ENCODE data around the gene CYSRT1. TPM values are rescaled to one million over a fixed set of nuclear protein-coding genes. Genes with fewer than 3 reads are reported as not detected.
A peak's percentile ranks its signal among the peaks of the same experiment; 100 is the strongest.

CYSRT1 gene
- polyA plus RNA-seq, 1 donor: 2.4 TPM

DNA sequence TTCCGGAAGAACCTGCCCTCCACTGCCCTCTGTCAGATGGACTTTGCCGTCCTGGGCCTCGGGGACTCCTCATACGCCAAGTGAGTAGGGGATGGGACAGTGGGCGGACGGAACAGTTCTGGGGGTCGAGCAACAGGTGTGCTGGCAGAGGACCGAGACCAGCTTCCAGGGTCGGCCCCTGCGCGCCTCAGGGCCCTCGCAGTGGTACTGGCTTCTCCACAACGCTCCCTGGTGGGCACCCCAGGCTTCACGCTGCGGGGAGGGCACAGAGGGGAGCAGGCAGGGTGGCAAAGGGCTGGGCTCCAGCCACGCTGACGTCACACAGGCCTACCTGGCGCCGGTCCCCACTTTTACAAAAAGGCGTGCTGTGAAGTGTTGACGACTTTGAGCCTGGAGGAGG is 12.5 kb upstream of the CYSRT1 start:
- DNase-seq (ENCODE audit: low read depth): no peak

DNA sequence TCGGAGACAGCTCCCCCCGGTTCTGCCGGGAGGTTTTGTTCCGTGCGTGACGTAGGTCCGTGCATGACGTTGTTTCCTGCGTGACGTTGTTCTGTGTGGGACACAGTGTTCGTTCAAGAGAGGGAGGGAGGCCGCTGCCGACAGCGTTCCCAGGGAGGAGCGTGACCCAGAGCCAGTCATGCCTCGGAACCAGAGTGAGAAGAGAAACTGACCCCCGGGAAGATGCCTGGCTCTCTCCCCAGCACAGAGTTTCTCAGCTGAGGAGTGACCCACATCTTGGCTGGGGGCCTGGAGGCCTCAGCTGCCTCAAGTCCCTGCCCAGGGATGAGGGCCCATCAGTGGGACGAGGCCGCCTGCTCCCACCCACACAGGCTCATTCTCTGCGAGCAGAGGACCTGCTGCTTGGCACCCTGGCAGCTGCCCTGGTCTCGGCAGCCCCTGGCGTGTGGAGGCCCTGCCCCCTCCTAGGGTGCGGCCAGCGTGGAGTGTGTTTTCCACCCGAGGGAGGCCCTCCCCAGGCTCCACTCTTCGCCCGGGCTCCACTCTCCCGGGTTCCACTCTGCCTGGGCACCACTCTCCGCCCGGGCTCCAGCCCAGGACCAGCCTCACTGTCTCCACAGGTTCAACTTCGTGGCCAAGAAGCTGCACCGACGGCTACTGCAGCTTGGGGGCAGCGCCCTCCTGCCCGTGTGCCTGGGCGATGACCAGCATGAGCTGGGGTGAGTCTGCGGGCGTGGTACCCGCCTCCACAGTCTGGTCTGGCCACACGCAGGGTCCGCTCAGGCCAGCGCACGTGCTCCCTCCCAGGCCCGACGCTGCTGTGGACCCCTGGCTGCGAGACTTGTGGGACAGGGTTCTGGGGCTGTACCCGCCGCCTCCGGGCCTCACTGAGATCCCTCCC is 11.6 kb upstream of the CYSRT1 start:
- DNase-seq (ENCODE audit: low read depth): no peak

DNA sequence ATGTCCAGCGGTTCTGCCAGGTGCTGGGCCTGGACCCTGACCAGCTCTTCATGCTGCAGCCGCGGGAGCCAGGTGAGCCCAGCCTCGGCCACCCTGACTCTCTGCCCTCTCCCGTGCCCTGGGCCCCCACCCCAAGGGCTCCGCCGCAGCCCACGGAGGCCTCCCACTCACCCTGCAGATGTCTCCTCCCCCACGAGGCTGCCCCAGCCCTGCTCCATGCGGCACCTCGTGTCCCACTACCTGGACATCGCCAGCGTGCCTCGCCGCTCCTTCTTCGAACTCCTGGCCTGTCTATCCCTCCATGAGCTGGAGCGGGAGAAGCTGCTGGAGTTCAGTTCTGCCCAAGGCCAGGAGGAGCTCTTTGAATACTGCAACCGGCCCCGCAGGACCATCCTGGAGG is 10.4 kb upstream of the CYSRT1 start:
- no peak for DNase-seq (ENCODE audit: low read depth)

DNA sequence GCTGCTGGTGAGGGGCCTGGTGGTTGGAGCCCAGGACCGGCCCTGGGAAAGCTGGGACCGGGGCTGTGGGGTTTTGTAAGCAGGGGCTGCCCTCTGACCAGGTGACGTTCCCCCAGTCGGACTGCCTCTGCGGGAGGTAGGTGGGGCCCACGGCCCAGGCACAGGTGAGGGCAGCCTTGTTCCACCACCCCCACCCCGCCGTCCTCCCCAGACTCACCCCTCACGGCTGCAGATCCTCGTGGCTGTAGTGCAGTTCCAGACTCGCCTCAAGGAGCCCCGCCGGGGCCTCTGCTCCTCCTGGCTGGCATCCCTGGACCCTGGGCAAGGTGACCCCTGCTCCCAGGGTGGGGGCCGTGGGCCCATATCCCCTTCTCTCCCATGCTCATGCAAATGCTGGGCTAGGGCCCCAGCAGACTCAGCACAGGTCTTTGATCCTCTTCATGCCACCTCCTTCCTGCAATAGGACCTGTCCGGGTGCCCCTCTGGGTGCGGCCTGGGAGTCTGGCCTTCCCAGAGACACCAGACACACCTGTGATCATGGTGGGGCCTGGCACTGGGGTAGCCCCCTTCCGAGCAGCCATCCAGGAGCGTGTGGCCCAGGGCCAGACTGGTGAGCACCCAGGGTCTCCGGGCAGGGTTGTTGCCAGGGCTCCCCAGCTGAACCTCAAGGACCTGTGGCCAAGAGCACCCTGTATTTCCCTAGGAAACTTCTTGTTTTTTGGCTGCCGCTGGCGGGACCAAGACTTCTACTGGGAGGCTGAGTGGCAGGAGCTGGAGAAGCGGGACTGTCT is 9.6 kb upstream of the CYSRT1 start:
- no peak for DNase-seq (ENCODE audit: low read depth)

DNA sequence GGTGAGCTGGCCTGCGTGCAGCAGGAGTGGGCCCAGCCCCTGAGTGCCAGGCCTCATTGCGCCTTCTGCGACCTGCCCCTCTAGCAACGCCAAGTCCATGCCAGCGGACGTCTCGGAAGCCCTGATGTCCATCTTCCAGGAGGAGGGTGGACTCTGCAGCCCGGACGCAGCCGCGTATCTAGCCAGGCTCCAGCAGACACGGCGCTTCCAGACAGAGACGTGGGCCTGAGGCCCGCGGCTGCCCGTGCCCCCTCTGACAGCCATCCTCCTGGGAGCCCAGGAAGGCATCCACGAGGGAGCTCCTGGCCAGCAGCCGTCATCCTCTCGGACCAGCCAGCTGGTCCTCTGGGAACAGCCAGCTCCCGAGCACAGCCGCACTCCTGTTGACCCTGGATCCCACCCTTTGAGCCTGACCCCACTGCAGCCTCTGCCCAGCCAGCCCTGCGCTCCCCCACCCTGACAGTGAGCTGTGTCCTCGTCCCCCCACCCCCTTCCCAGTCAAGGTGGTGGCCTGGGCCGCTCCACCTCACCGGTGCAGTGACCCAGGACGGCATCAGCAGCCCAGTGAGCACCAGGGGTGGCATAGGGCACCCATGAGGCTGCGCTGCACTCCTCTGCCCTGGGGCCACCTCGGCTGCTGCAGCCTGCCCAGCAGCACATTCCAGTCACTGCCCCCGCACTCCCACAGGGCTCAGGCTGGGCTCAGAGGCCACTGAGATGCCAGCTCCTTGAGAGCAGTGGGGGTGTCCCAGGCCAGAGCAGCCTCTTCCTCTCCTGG is 8.6 kb upstream of the CYSRT1 start:
- no peak for DNase-seq (ENCODE audit: low read depth)

DNA sequence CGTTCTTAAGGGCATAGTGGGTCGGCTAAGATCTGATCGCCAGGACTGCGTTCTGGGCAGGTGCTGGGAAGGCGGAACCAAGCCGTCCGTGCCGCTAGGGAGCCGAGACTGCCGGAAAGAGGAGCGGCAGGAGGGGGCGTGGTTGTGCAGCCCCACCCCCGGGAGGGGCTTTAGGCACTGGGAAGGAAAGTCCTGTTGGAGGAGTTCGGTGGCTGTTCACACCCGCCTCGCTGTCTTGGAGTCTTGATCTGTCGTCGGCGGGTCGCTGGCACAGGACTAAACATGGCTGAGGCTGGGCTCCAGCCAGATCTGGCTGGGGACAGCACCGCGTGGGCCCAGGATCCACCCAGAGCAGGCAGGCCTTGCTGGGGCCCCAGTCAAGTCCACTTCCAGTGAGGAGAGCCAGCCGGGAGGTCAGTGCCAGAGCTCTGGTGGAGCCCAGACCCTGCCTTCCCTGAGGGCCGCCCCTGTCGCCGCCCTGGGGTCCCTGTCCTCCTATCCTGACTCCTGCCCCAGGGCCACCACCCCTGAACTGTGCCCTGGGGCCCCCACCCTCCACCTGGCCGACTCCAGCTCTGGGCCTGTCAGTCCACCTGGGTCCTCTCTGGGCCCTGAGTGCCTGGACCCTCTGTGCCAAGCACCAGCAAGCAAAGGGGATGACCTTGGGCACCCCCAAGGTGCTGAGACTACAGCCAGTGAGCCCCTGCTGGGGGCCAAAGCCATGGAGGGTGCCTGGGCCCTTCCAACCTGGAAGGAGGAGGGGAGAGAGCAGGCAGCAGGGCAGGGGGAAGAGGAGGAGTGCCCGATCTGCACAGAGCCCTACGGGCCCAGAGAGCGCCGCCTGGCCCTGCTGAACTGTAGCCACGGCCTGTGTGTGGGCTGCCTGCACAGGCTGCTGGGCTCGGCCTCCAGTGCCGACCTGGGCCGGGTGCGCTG is 7.4 kb upstream of the CYSRT1 start:
- DNase-seq (ENCODE audit: low read depth): no peak

DNA sequence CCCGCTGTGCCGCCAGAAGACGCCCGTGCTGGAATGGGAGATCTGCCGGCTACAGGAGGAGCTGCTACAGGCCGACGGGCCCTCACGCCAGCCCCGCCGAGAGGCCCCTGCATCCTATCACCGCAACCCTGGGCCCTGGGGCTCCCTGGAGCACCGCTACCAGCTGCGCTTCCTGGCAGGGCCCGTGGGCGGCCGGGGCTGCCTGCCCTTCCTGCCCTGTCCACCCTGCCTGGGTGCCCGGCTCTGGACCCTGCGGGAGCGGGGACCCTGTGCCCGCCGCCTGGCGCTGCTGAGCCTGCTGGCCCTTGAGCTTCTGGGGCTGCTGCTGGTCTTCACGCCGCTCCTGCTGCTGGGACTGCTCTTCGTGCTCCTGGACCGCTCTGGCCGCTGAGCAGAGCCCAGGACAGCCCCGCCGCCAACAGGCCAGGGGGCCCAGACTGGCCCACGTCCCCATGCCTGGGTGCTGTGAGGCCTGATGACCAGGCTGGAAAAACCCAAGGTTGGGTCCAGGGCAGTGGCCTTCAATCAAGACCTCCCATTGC is 6.7 kb upstream of the CYSRT1 start:
- DNase-seq (ENCODE audit: low read depth): no peak

DNA sequence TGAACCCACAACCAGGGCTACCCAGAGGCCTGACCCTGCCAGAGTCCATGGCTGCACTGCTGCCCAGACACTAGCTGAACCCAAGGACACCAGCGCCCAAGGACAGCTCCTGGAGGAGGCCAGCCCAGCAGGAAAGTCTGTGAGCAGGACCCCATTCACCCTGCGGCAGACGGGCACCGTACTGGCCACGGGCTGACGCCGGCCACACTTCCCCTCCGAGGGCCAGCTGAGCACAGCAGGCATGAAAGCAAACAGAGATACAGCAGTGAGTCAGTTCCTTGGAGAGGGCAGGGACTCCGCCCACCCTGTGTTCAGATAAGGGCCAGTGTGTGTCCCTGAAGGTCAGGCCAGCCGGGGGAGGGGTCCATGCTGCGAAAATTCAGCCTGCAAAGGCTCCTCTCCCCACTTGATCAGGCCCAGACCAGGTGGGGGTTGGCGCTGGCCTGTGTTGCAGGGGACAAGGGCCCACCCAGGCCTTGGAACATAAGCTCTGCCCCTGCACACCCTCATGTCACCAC is 6.2 kb upstream of the CYSRT1 start:
- DNase-seq (ENCODE audit: low read depth): no peak

DNA sequence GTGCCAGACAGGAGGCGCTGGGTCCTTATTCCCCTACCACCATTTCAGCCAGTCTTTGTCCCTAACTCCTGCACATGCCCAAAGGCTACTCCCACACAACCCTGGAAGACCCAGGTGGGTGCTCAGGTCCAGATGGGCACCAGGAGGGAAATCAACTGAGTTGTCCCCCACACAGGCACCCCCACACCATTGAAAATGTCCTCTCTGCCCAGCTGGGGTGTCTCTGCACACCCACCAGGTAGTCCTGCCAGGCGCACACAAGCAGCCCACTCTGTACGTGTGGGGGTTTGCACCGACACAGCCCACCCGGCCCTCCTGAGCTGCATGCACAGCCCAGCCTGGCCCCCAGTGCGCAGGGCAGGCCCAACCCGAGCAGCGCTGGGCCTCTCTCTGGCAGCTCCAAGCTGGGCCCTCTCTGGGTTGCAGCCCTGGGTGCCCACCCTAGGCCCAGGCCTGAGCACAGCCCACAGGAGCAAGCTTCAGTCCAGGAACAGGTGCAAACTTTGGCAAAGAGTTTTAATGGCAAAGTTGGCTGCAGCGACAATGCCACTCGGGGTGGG is 5.1 kb upstream of the CYSRT1 start:
- no peak for DNase-seq (ENCODE audit: low read depth)

DNA sequence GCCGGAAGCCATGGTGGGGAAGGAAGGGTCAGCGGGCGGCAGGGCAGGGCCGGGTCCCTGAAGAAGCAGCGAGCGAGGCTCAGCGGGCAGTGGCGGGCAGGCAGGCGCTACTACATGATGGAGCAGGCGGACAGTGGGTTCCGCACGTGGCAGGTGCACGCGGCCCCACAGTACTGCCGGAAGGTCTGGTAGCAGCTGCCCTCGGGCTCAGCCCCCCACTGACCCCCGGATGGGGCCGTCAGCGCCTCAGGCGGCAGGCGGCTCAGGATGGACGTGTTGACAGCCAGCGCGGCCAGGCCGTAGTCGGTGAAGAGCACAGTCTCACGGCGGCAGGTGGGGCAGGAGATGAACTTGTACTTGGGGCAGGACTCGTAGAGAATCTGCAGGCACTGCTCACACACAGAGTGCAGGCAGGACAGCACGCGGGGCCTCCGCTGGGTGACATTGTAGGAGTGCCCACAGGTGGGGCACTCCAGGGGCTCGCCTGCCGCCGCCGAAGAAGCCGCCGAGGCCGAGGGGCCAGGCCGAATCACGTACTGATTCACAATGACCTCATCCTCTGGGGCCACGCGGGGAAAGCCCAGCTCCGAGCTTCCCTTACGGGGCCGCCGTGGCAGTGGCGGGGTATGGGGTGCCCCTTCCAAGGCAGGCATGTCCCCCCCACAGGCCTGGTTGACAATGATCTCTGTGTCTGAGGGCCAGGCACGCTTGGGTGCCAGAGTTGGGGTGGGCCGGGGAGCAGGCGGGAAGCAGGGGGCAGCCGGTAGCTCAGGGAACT is 4.5 kb upstream of the CYSRT1 start:
- DNase-seq (ENCODE audit: low read depth): no peak

DNA sequence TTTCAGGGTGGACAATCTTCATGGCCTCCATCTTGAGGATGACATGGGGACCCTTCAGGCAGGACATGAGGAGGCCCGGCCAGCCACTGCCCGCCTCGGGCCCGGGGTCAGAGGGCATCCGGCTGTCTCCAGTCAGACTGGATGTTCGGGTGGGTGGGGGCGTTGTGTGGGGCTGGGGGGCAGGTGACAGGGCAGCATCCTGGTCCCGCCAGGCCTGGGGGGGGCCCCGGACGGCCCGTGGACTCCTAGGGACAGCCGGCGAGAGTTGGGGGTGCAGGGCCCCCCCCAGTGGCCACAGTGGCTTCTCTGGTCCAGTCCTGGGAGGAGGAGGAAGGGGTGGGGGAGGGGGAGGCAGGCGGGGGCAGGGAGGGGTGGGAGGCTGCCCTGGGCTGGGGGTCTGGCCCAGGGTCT is 3.9 kb upstream of the CYSRT1 start:
- no peak for DNase-seq (ENCODE audit: low read depth)

DNA sequence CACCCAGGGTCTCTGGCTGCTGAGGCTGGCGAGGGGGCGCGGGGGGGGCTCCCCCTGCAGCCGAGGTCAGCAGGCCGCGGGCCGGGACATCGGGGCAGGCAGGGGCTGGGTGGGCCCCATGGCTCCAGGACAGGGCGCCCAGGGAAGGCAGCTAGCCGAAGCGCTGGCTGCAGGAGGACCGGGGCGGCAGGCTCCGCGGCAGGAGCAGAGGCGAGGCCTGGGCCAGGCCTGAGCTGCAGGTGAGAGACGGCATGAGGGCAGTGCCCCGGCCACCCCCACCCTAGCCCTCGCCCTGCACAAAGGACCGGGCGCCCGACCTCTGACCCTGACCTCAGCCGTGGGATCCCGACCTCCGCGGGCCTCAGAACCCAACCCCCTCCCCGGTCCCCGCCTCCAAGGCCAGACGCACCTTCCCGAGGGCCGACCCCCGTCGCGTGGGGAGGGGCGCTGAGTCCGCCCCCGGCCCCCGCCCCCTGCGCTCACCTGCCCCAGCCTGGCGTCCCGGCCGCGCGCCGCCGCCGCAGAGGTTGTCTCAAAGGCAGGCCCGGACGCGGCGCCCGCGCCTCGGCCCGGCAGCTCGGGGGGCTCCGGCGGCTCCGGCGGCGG is 3.4 kb upstream of the CYSRT1 start:
- no peak for DNase-seq (ENCODE audit: low read depth)

DNA sequence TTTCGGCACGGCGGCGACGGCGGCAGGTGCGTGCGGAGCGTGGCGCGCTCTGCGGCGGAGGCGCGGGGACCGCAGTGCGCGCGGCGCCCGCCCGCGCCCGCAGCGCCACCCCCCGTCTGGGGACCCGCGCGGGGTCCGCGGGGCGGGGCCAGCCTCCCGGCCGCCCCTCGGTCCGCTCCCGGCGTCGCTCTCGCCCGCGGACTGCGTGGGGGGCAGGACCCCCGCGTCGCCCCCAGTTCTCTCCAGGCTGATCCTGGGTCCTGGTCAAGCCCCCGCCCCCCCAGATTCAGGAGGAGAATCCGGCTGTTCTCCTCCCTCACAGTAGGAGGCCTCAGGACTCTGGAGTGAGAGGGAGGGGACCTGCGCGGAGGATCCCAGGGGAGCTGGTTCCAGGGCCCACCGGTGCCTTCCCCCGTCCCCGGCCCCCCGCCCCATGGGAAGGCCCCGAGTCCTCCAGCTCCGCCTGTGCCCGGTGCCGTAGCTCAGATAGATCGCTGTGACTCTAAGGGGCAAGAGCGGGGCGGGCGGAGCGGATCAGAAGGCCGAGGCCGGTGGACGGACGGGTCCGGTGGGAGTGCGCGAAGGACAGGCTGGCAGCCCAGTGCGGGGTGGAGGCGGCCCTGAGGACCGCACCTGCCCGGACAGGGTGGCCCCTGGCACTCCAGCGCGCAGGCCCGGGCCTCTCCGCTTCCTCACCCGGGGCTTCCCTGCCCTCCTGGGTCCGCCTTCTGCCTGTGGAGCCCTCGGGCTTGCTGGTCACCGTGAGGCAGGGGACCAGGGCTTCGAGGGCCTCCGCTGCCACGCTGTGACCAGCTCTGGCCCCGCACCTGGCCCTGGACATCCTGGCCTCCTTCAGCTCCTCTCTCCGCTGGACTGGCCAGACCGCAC is 2.5 kb upstream of the CYSRT1 start, which contains the start of gene RNF208:
Gene RNF208 (minus strand): TSS at position 51 of the 888 bp plus-strand sequence. CDS start 1,028 bp downstream, outside the sequence.
- DNase-seq (ENCODE audit: low read depth): no peak

DNA sequence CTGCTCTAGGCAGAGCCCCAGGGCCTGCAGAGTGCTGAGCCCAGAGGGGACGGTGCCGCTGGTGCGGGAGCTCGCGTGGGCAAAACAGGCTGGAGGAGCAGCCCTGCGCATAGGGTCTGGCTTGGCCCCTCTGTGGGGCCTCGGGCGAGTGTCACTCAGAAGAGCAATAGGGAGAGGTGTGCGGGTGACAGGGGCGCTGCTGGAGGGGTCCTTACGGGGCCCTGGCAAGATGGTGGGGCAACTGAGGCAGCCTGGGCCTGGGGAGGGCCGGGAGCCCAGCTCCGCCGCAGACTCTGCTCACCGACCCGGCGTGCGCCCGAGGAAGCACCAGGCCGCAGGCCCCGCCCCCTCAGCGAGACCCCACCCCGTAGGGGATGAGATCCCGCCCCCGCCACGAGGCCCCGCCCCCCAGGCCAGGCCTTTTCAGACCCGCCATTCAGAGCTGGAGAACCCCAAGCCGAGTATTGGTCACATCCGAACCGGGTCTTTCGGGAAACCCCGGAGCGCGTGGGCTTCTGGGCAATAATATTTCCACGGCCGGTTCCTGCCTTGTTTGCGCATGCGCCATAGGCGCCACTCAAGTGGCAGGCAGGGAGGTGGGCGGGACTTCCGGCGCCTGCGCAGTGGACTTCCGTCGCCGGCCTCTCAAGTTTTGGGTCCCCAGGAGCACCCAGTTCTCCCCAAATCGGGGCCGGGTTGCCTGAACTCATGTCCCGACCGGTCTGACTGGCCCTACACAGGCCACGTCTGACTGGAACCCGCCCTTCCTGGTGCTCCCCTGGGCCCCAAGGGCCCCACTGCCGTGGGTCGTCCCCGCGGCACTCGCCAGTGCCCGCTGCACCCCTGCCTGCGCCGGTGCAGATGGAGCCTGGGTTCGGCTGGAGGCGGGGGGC is 1.6 kb upstream of the CYSRT1 start:
- peak; percentile 93 for DNase-seq (ENCODE audit: low read depth)

DNA sequence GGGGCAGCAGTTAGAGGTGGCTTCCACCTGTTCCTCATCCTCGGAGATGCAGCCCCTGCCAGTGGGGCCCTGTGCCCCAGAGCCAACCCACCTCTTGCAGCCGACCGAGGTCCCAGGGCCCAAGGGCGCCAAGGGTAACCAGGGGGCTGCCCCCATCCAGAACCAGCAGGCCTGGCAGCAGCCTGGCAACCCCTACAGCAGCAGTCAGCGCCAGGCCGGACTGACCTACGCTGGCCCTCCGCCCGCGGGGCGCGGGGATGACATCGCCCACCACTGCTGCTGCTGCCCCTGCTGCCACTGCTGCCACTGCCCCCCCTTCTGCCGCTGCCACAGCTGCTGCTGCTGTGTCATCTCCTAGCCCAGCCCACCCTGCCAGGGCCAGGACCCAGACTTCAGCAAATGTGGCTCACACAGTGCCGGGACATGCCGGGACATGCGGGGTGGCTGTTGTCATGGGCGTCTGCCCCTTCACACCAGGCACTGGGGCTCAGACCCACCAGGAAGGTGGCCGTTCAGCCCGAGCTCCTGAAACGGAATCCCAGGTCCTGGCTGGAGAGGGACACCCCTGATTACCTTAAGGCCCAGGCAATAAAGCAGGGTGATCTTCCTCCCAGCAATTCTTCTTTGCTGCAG is 841 bp downstream of the CYSRT1 start:
- DNase-seq (ENCODE audit: low read depth): no peak

All from forelimb muscle (tissue), 1 donor.